H1 (cell line): ENCODE data around the gene TCERG1L. TPM values are rescaled to one million over a fixed set of nuclear protein-coding genes. Genes with fewer than 3 reads are reported as not detected.

Experiments
- CTCF ChIA-PET: fragments of 300-600 bp; sonication (Branson Sonifier 250); formaldehyde crosslinking; loops from one replicate; lab custom pipeline; 2021; ENCODE audit not compliant: partially characterized antibody; lab: Charles Lee
- POLR2A ChIA-PET: fragments of 300-600 bp; sonication (Branson Sonifier 250); formaldehyde crosslinking; loops from one replicate; lab custom pipeline; 2021; ENCODE audit warnings: inconsistent platforms; ENCODE audit not compliant: partially characterized antibody; lab: Charles Lee
- DNase-seq, 2 experiments: peaks; one replicate each; pipeline versions ENCODE4 v3.0.0 to v3.0.0-alpha.2; 2010 to 2022; ENCODE audit warnings: low spot score in 2 of 2, low read depth in 1 of 2, mixed read lengths in 1 of 2
- FAIRE-seq: peaks from 2 replicates; lab custom pipeline; 2011; peaks lifted over from hg19 to GRCh38; lab: Jason Lieb, UNC
- H2AFZ ChIP-seq: 2 replicates; pipeline ENCODE4 v1.8.1; 2012; ENCODE audit warnings: low read length, inconsistent platforms
- H2AK5ac ChIP-seq: 2 replicates; pipeline ENCODE4 v1.6.1; 2013; ENCODE audit warnings: low read depth, low read length
- H2BK120ac ChIP-seq: replicated peaks from 2 replicates; pipeline ENCODE3; 2013; ENCODE audit warnings: low read depth, low read length, inconsistent platforms
- H2BK12ac ChIP-seq: 2 replicates; pipeline ENCODE4 v1.6.1; 2013; ENCODE audit warnings: low read depth, low read length
- H2BK15ac ChIP-seq: 2 replicates; pipeline ENCODE4 v1.6.1; 2013; ENCODE audit warnings: low read length
- H2BK20ac ChIP-seq: 2 replicates; pipeline ENCODE4 v1.6.1; 2013; ENCODE audit warnings: low read length
- H2BK5ac ChIP-seq: 2 replicates; pipeline ENCODE4 v1.6.1; 2013; ENCODE audit warnings: low read depth, low read length
- H3K14ac ChIP-seq: 2 replicates; pipeline ENCODE4 v1.6.1; 2013; ENCODE audit warnings: inconsistent platforms; ENCODE audit not compliant: insufficient read length
- H3K18ac ChIP-seq: 2 replicates; pipeline ENCODE4 v1.6.1; 2013; ENCODE audit warnings: low read length; ENCODE audit errors: extremely low read depth
- H3K23ac ChIP-seq: 2 replicates; pipeline ENCODE4 v1.6.1; 2013; ENCODE audit warnings: inconsistent platforms; ENCODE audit not compliant: insufficient read length
- H3K23me2 ChIP-seq: 2 replicates; pipeline ENCODE4 v1.6.1; 2013; ENCODE audit warnings: low read depth, low read length
- H3K27ac ChIP-seq: 2 replicates; pipeline ENCODE4 v1.6.1; 2011; ENCODE audit warnings: low read depth, low read length, inconsistent platforms
- H3K27me3 ChIP-seq, 4 experiments: replicated peaks in 1 of 4; 1 replicate in 1 of 4; 2 replicates in 3 of 4; pipeline versions ENCODE4 v1.6.1 to v1.8.1; 2011 to 2013; ENCODE audit warnings: low read length in 3 of 4, mild to moderate bottlenecking in 3 of 4, inconsistent platforms in 2 of 4, mixed read lengths in 2 of 4, moderate library complexity in 1 of 4; ENCODE audit not compliant: control insufficient read depth in 3 of 4, insufficient read depth in 3 of 4; ENCODE audit errors: extremely low read depth in 1 of 4
- H3K36me3 ChIP-seq, 4 experiments: 2 replicates each; pipeline versions ENCODE4 v1.6.1 to v1.8.1; 2011 to 2013; ENCODE audit warnings: mild to moderate bottlenecking in 4 of 4, low read length in 3 of 4, moderate library complexity in 2 of 4, control low read depth in 1 of 4, inconsistent platforms in 1 of 4; ENCODE audit not compliant: insufficient read depth in 4 of 4, control insufficient read depth in 2 of 4
- H3K4ac ChIP-seq: replicated peaks from 2 replicates; pipeline ENCODE3; 2013; ENCODE audit warnings: low read length, low read depth, mixed read lengths, inconsistent platforms; ENCODE audit not compliant: insufficient read length
- H3K4me1 ChIP-seq, 4 experiments: replicated peaks in 1 of 4; 1 replicate in 1 of 4; 2 replicates in 3 of 4; pipeline versions ENCODE4 v1.6.1 to v1.8.1; 2011 to 2013; ENCODE audit warnings: low read length in 3 of 4, inconsistent platforms in 2 of 4, mixed read lengths in 1 of 4; ENCODE audit not compliant: insufficient read depth in 4 of 4, control insufficient read depth in 3 of 4
- H3K4me2 ChIP-seq, 2 experiments: 2 replicates each; pipeline versions ENCODE4 v1.6.1 to v1.8.1; 2011 to 2013; ENCODE audit warnings: low read depth in 2 of 2, low read length in 2 of 2, control low read depth in 1 of 2, inconsistent platforms in 1 of 2, mild to moderate bottlenecking in 1 of 2; ENCODE audit not compliant: insufficient read depth in 1 of 2
- H3K4me3 ChIP-seq, 4 experiments: fragments of 200-600, 300-600 bp in 1 of 4; sonication (generic), shearing (Covaris generic), sonication (Bioruptor Twin) in 1 of 4; 2 replicates each; pipeline versions ENCODE4 v1.5.1 to v1.8.1; 2011 to 2016; ENCODE audit warnings: low read length in 4 of 4, low read depth in 3 of 4, control low read depth in 2 of 4, inconsistent platforms in 2 of 4, mild to moderate bottlenecking in 2 of 4, mixed read lengths in 1 of 4, moderate library complexity in 1 of 4; ENCODE audit not compliant: insufficient read depth in 2 of 4; ENCODE audit errors: extremely low read depth in 1 of 4
- H3K56ac ChIP-seq: replicated peaks from 2 replicates; pipeline ENCODE3; 2013; ENCODE audit warnings: low read depth, mild to moderate bottlenecking, mixed read lengths, low read length, inconsistent platforms; ENCODE audit not compliant: insufficient read length
- H3K79me1 ChIP-seq: 2 replicates; pipeline ENCODE4 v1.6.1; 2013; ENCODE audit warnings: low read depth, low read length, control low read depth
- H3K79me2 ChIP-seq, 2 experiments: 2 replicates each; pipeline versions ENCODE4 v1.6.1 to v1.8.1; 2012 to 2013; ENCODE audit warnings: low read length in 2 of 2, mild to moderate bottlenecking in 2 of 2, inconsistent platforms in 1 of 2; ENCODE audit not compliant: insufficient read depth in 2 of 2, control insufficient read depth in 1 of 2
- H3K9ac ChIP-seq, 4 experiments: replicated peaks in 1 of 4; 1 replicate in 1 of 4; 2 replicates in 3 of 4; pipeline versions ENCODE4 v1.6.1 to v1.8.1; 2011 to 2013; ENCODE audit warnings: low read depth in 3 of 4, low read length in 3 of 4, control low read depth in 2 of 4, mild to moderate bottlenecking in 2 of 4, moderate library complexity in 2 of 4, inconsistent platforms in 1 of 4; ENCODE audit errors: extremely low read depth in 1 of 4
- H3K9me3 ChIP-seq, 2 experiments: 2 replicates each; pipeline versions ENCODE4 v1.6.1 to v1.8.1; 2012 to 2013; ENCODE audit warnings: mild to moderate bottlenecking in 2 of 2, moderate library complexity in 2 of 2, control low read depth in 1 of 2, inconsistent platforms in 1 of 2, low read depth in 1 of 2, low read length in 1 of 2, mixed read lengths in 1 of 2; ENCODE audit not compliant: insufficient read depth in 2 of 2
- H4K20me1 ChIP-seq, 2 experiments: replicated peaks in 1 of 2; 2 replicates each; pipeline versions ENCODE3 to v1.8.1; 2011 to 2013; ENCODE audit warnings: inconsistent platforms in 2 of 2, low read length in 2 of 2, mild to moderate bottlenecking in 1 of 2; ENCODE audit not compliant: insufficient read depth in 2 of 2, control insufficient read depth in 1 of 2
- H4K5ac ChIP-seq: 2 replicates; pipeline ENCODE4 v1.6.1; 2013; ENCODE audit warnings: low read length, low read depth, mixed read lengths, inconsistent platforms; ENCODE audit not compliant: insufficient read length
- H4K8ac ChIP-seq: 2 replicates; pipeline ENCODE4 v1.8.0; 2013; ENCODE audit warnings: mild to moderate bottlenecking, moderate library complexity, low read length, inconsistent platforms; ENCODE audit not compliant: insufficient read depth; ENCODE audit errors: extremely low read depth
- H4K91ac ChIP-seq: replicated peaks from 2 replicates; pipeline ENCODE3; 2013; ENCODE audit warnings: low read length, mixed read lengths, inconsistent platforms; ENCODE audit not compliant: insufficient read length
- KDM5A ChIP-seq: fragments of 200-600 bp; IDR thresholded peaks from 2 replicates; pipeline ENCODE4 v1.7.1; 2012; ENCODE audit warnings: mild to moderate bottlenecking, low read length, inconsistent platforms, mixed read lengths
- NANOG ChIP-seq: IDR thresholded peaks from 2 replicates; pipeline ENCODE4 v1.6.1; 2011; ENCODE audit warnings: low read length, low read depth, mild to moderate bottlenecking, inconsistent platforms; ENCODE audit not compliant: insufficient read depth, poor library complexity, severe bottlenecking
- PHF8 ChIP-seq: fragments of 200-600 bp; sonication (generic); conservative IDR thresholded peaks from 2 replicates; pipeline ENCODE4 v1.7.1; 2012; ENCODE audit warnings: low read depth, mild to moderate bottlenecking, inconsistent platforms, low read length, moderate library complexity
- TAF1 ChIP-seq: IDR thresholded peaks from 2 replicates; pipeline ENCODE4 v1.6.1; 2011; ENCODE audit warnings: mild to moderate bottlenecking, low read depth, low read length
- WGBS, 2 experiments: shearing (Covaris generic) in 1 of 2; methylation state at CpG; one replicate each; pipeline versions ENCODE4 v1.1.6 to v1.1.7; 2013 to 2015; ENCODE audit warnings: low lambda C conversion rate in 2 of 2, mixed read lengths in 2 of 2, inconsistent platforms in 1 of 2, low coverage in 1 of 2, missing lambda C conversion rate in 1 of 2; ENCODE audit not compliant: insufficient replicate concordance in 2 of 2, insufficient coverage in 1 of 2, insufficient read length in 1 of 2; ENCODE audit errors: extremely low coverage in 1 of 2, missing lambda C conversion rate in 1 of 2; 5-methylcytosine and 5-hydroxymethylcytosine counted together
- polyA plus RNA-seq, 7 experiments: library from polyadenylated mRNA; depleted of rRNA in 3 of 7; stranded (reverse) in 5 of 7; unstranded in 2 of 7; fragments of >200 nt in 5 of 7; fragments of 200-250 nt in 2 of 7; gene quantifications; 1 replicate in 5 of 7; 2 replicates in 1 of 7; 4 replicates in 1 of 7; pipeline versions ENCODE4 v1.2.1 to v1.2.3, GENCODE V29; 2011 to 2013; ENCODE audit warnings: missing spikeins in 2 of 7, mixed read lengths in 2 of 7
- total RNA-seq: library from RNA; stranded (reverse); fragmentation: NEBNext Ultra II Directional; extraction: Animal tissue kit (Norgen Biotek cat#: 25700); gene quantifications from 2 replicates; pipeline ENCODE4 v1.2.1, GENCODE V29; 2021

TCERG1L gene
- total and polyA plus RNA-seq, 2 of the 8 experiments (the other 6 are each of a cell fraction or from before 2014, with no cell fraction given) = 3.9 to 6.9 TPM

DNA sequence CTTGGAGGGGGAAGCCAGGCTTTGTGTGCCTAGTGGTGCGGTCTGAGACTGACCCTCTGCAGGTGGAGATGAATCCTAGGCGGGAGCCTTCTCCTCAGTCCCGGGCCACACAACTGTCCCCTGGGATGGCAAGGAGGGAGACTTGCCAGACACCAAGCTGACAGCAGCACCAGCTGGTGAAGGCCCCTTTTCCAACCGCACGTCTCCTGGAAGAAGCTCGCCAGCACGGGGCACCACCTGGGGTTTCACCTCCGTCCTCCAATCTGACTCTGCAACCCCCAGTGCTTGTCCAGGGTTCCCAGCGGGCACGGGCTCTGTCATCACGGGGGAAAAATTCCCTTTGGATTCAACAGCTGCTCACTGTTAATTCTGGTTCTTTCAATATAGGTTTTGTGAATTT, 34.2 kb upstream of the TCERG1L start:
- H3K18ac ChIP-seq = no peak overlapping the region
- no peak overlapping the region for H2BK15ac ChIP-seq
- H2BK5ac ChIP-seq = no peak overlapping the region
- no peaks in the 10 kb centered on the region for H3K23me2 ChIP-seq
- H3K36me3 ChIP-seq = no peaks in the 10 kb centered on the region
- ChIA-PET POLR2A (no interaction called here), CTCF (interaction anchor here (1.1 kb wide), 1 partner anchor 205 kb away, joined by 3 read pairs; no protein-coding TSS in a partner anchor)
- no peaks in the 10 kb centered on the region for H3K79me2 ChIP-seq
- no peak overlapping the region for H3K23ac ChIP-seq
- FAIRE-seq = no peak
- no peak overlapping the region for H2BK12ac ChIP-seq
- H3K14ac ChIP-seq = no peak overlapping the region
- no peak overlapping the region for H2BK120ac ChIP-seq
- 94% methylated on average over 11 of the region's 11 CpGs; no CpG with 5 or more reads in 1 of the 2 experiments for WGBS, 2 experiments
- no peaks in the 10 kb centered on the region for H4K20me1 ChIP-seq
- H3K9me3 ChIP-seq = no peaks in the 10 kb centered on the region
- no peak overlapping the region for H3K4me3 ChIP-seq
- no peaks in the 10 kb centered on the region for H3K79me1 ChIP-seq
- H4K8ac ChIP-seq = no peak overlapping the region
- H2AK5ac ChIP-seq = no peak overlapping the region
- no peak overlapping the region for H4K91ac ChIP-seq
- no peak for DNase-seq
- no peak overlapping the region for H2BK20ac ChIP-seq
- H3K9ac ChIP-seq = no peak overlapping the region
- H2AFZ ChIP-seq = no peak overlapping the region
- H3K4ac ChIP-seq = no peak overlapping the region
- peaks cover 0 to 7% (median 3%) of the 10 kb centered on the region in 4 experiments; a peak in 4 of 7 replicates for H3K4me1 ChIP-seq
- H3K27ac ChIP-seq = no peak overlapping the region
- H3K27me3 ChIP-seq = no peaks in the 10 kb centered on the region; a peak in 1 of 7 replicates
- TF ChIP-seq NANOG = no peak
- no peak for TF ChIP-seq KDM5A
- TF ChIP-seq PHF8 = no peak
- TF ChIP-seq TAF1 = no peak
- H3K4me2 ChIP-seq = no peak overlapping the region
- H3K56ac ChIP-seq = no peak overlapping the region
- H4K5ac ChIP-seq = no peak overlapping the region
